NCI-H748 treated with DMSO at 0.1 percent for 48 hours (cell line): ENCODE data around the gene BRCA2.

ENCODE experiments used
- DNase-seq: peaks from one replicate; lab custom pipeline; 2025; lab: John Stamatoyannopoulos, UW

Gene BRCA2

GRCh38 chr13:32381539-32381938 is 66.2 kb downstream of the BRCA2 start:
- DNase-seq = peak; percentile 69

- no peak for DNase-seq
Observed at GRCh38 chr13:32383836-32384618, 68.7 kb downstream of the BRCA2 start.

- no peak for DNase-seq
Observed at GRCh38 chr13:32384702-32385101, 69.4 kb downstream of the BRCA2 start.

GRCh38 chr13:32385410-32385809 is 70.1 kb downstream of the BRCA2 start:
- DNase-seq = no peak

- no peak for DNase-seq
Observed at GRCh38 chr13:32390048-32390447, 74.7 kb downstream of the BRCA2 start.

- DNase-seq = no peak
Observed at GRCh38 chr13:32390484-32390883, 75.2 kb downstream of the BRCA2 start.

- DNase-seq = no peak
Observed at GRCh38 chr13:32391101-32391619, 75.9 kb downstream of the BRCA2 start.

- no peak for DNase-seq
Observed at GRCh38 chr13:32403108-32403507, 87.8 kb downstream of the BRCA2 start.

- no peak for DNase-seq
Observed at GRCh38 chr13:32407854-32408253, 92.5 kb downstream of the BRCA2 start.

- no peak for DNase-seq
Observed at GRCh38 chr13:32408296-32409000, 93.1 kb downstream of the BRCA2 start.

GRCh38 chr13:32409001-32409313 is 93.6 kb downstream of the BRCA2 start:
- peak; percentile 97 for DNase-seq

- peak; percentile 71 for DNase-seq
Observed at GRCh38 chr13:32409561-32410421, 94.5 kb downstream of the BRCA2 start.

GRCh38 chr13:32413284-32413683 is 98.0 kb downstream of the BRCA2 start:
- DNase-seq = no peak

GRCh38 chr13:32414580-32414979 is 99.3 kb downstream of the BRCA2 start:
- DNase-seq = no peak

GRCh38 chr13:32415019-32415418 is 99.7 kb downstream of the BRCA2 start:
- DNase-seq = no peak

GRCh38 chr13:32417995-32418394 is 102.7 kb downstream of the BRCA2 start:
- no peak for DNase-seq

GRCh38 chr13:32419862-32420261 is 104.6 kb downstream of the BRCA2 start:
- no peak for DNase-seq

GRCh38 chr13:32423592-32423991 is 108.3 kb downstream of the BRCA2 start:
- DNase-seq = no peak

GRCh38 chr13:32425158-32425557 is 109.8 kb downstream of the BRCA2 start:
- DNase-seq = no peak

- no peak for DNase-seq
Observed at GRCh38 chr13:32426191-32426989, 111.1 kb downstream of the BRCA2 start.

GRCh38 chr13:32426990-32427851 is 111.9 kb downstream of the BRCA2 start:
- DNase-seq = peak; percentile 73
